T-cell (primary cell): ENCODE measurements around the gene OTUD6A. TPM values are rescaled to one million over a fixed set of nuclear protein-coding genes. Genes with fewer than 3 reads are reported as not detected.
A peak's percentile ranks its signal among the peaks of the same experiment; 100 is the strongest.

Source experiments
- ATAC-seq, 4 experiments: fragments of 200-7000 bp in 3 of 4; fragments of 150-1000 bp in 1 of 4; cut with Tn5 transposase; replicated peaks in 1 of 4; 1 replicate in 3 of 4; 2 replicates in 1 of 4; pipeline ENCODE4 v1.10.0; 2021; ENCODE audit warnings: moderate library complexity in 3 of 4, mild to moderate bottlenecking in 2 of 4, moderate number of reproducible peaks in 1 of 4
- CTCF ChIA-PET, 2 donors: fragments of 300-600 bp; sonication (Branson Sonifier 250); formaldehyde crosslinking; loops; one replicate each; lab custom pipeline; 2022; ENCODE audit warnings: antibody characterized with exemption in 2 of 2; lab: Charles Lee
- POLR2A ChIA-PET, 2 donors: fragments of 300-600 bp; sonication (Branson Sonifier 250); formaldehyde crosslinking; loops; one replicate each; lab custom pipeline; 2022; ENCODE audit warnings: antibody characterized with exemption in 2 of 2; lab: Charles Lee
- DNase-seq, 35 experiments: peaks; one replicate each; pipeline versions ENCODE4 v3.0.0 to v3.0.0-alpha.2; 2013 to 2023
- H3K27ac ChIP-seq: one replicate; pipeline ENCODE4 v1.5.1; 2013; ENCODE audit warnings: low read length
- H3K27me3 ChIP-seq, 2 experiments: replicated peaks in 1 of 2; 1 replicate in 1 of 2; 2 replicates in 1 of 2; pipeline versions ENCODE4 v1.6.1 to v1.7.0; 2013; ENCODE audit warnings: low read length in 1 of 2, mixed read lengths in 1 of 2; ENCODE audit not compliant: control insufficient read depth in 2 of 2, insufficient read depth in 2 of 2; ENCODE audit errors: extremely low read depth in 1 of 2
- H3K36me3 ChIP-seq, 2 donors: 1 replicate in 1 of 2; 2 replicates in 1 of 2; pipeline versions ENCODE4 v1.6.1 to v1.7.0; 2013; ENCODE audit warnings: low read length in 1 of 2; ENCODE audit not compliant: control insufficient read depth in 2 of 2, insufficient read depth in 1 of 2; ENCODE audit errors: extremely low read depth in 1 of 2
- H3K4me1 ChIP-seq, 2 experiments: 1 replicate in 1 of 2; 2 replicates in 1 of 2; pipeline versions ENCODE4 v1.6.1 to v1.7.0; 2013; ENCODE audit warnings: low read length in 2 of 2, mixed read lengths in 1 of 2; ENCODE audit not compliant: insufficient read depth in 2 of 2, control insufficient read depth in 1 of 2; ENCODE audit errors: extremely low read depth in 1 of 2
- H3K4me3 ChIP-seq, 2 donors: 1 replicate in 1 of 2; 2 replicates in 1 of 2; pipeline versions ENCODE4 v1.5.1 to v1.7.0; 2013; ENCODE audit warnings: mild to moderate bottlenecking in 2 of 2, low read length in 1 of 2, moderate library complexity in 1 of 2; ENCODE audit not compliant: control insufficient read depth in 1 of 2; ENCODE audit errors: extremely low read depth in 1 of 2
- H3K9me3 ChIP-seq: 2 replicates; pipeline ENCODE4 v1.7.0; 2013
- H3K27ac Mint-ChIP-seq, 2 donors: one replicate each; pipeline ENCODE4 v1.8.0; 2020 to 2021; ENCODE audit warnings: mild to moderate bottlenecking in 2 of 2, mixed read lengths in 2 of 2
- H3K27me3 Mint-ChIP-seq, 2 donors: one replicate each; pipeline ENCODE4 v1.8.0; 2021 to 2022; ENCODE audit warnings: mixed read lengths in 2 of 2
- H3K36me3 Mint-ChIP-seq: one replicate; pipeline ENCODE4 v1.8.0; 2021; ENCODE audit warnings: mixed read lengths
- H3K4me1 Mint-ChIP-seq, 3 donors: one replicate each; pipeline ENCODE4 v1.8.0; 2020 to 2022; ENCODE audit warnings: mixed read lengths in 3 of 3, mild to moderate bottlenecking in 1 of 3
- H3K4me3 Mint-ChIP-seq, 3 donors: one replicate each; pipeline ENCODE4 v1.8.0; 2020 to 2022; ENCODE audit warnings: mild to moderate bottlenecking in 3 of 3, mixed read lengths in 3 of 3, moderate library complexity in 3 of 3
- H3K9me3 Mint-ChIP-seq, 3 donors: one replicate each; pipeline ENCODE4 v1.8.0; 2020 to 2022; ENCODE audit warnings: mixed read lengths in 3 of 3
- WGBS: methylation state at CpG from one replicate; pipeline ENCODE4 v1.1.5; 2013; ENCODE audit warnings: missing lambda C conversion rate; ENCODE audit not compliant: insufficient coverage; 5-methylcytosine and 5-hydroxymethylcytosine counted together
- total RNA-seq, 35 experiments: library from RNA in 6 of 35; stranded (reverse) in 6 of 35; fragments of 120-200 nt in 1 of 35; gene quantifications; one replicate each; pipeline versions ENCODE4 v1.2.1 to v1.2.4 and lab custom pipeline; 2013 to 2026

Gene OTUD6A
- total RNA-seq (not detected), total RNA-seq (lab: John Stamatoyannopoulos, UW) (0 to 0.06 (median 0) reads per million in 29 experiments)
- total RNA-seq (2013), result not detected

GRCh38 chrX:70062076-70062475, at the start of gene OTUD6A:
OTUD6A (plus strand) TSS chrX:70062457; CDS start chrX:70062525, 68 bp downstream.
- H3K4me1 ChIP-seq, result no peaks in the 10 kb centered on the region
- Mint-ChIP-seq H3K4me3 (no peak within 1 kb of the TSS), H3K9me3 (no peaks in the 10 kb centered on the region), H3K27ac (no peak within 1 kb of the TSS), H3K36me3 (no peaks in the 10 kb centered on the region), H3K27me3 (peaks cover 2 to 32% of the 10 kb centered on the region in 2 donors), H3K4me1 (no peaks in the 10 kb centered on the region)
- DNase-seq, result no peak
- ChIA-PET CTCF (no interaction called here), POLR2A (no interaction called here)
- H3K27ac ChIP-seq, result no peak within 1 kb of the TSS
- 60% methylated on average over 1 of the region's 14 CpGs for WGBS
- H3K4me3 ChIP-seq, result no peak within 1 kb of the TSS
- H3K36me3 ChIP-seq, result no peaks in the 10 kb centered on the region
- no peaks in the 10 kb centered on the region for H3K27me3 ChIP-seq
- ATAC-seq, result no peak
- no peaks in the 10 kb centered on the region for H3K9me3 ChIP-seq

GRCh38 chrX:70012756-70013155, 49.5 kb upstream of the OTUD6A start:
- peaks cover 0 to 12% of the 10 kb centered on the region in 2 experiments for H3K27me3 ChIP-seq
- no peak for DNase-seq
- H3K36me3 Mint-ChIP-seq, result no peaks in the 10 kb centered on the region
- no peak overlapping the region for H3K27ac Mint-ChIP-seq
- H3K4me1 ChIP-seq, result peaks cover 2 to 6% of the 10 kb centered on the region in 2 experiments
- CTCF ChIA-PET, result interaction anchor here in 1 of 2 donors (1.3 kb wide), 1 partner anchor 17 kb away, joined by 6 read pairs; no protein-coding TSS in a partner anchor
- H3K4me3 ChIP-seq, result no peak overlapping the region
- no peak overlapping the region for H3K4me3 Mint-ChIP-seq
- no peaks in the 10 kb centered on the region for H3K36me3 ChIP-seq
- peaks cover 19 to 47% (median 21%) of the 10 kb centered on the region in 3 donors for H3K4me1 Mint-ChIP-seq
- H3K27ac ChIP-seq, result no peak overlapping the region
- peaks cover 0 to 25% of the 10 kb centered on the region in 2 donors for H3K27me3 Mint-ChIP-seq
- POLR2A ChIA-PET, result no interaction called here
- no peaks in the 10 kb centered on the region for H3K9me3 ChIP-seq
- no peak for ATAC-seq
- WGBS, result 71% methylated on average over 4 of the region's 4 CpGs
- no peaks in the 10 kb centered on the region for H3K9me3 Mint-ChIP-seq

- no peak overlapping the region for H3K27ac ChIP-seq
- H3K36me3 ChIP-seq, result no peaks in the 10 kb centered on the region
- peaks cover 0 to 25% of the 10 kb centered on the region in 2 donors for H3K27me3 Mint-ChIP-seq
- H3K36me3 Mint-ChIP-seq, result no peaks in the 10 kb centered on the region
- no peak overlapping the region for H3K4me3 ChIP-seq
- peaks cover 2 to 6% of the 10 kb centered on the region in 2 experiments for H3K4me1 ChIP-seq
- H3K27me3 ChIP-seq, result peaks cover 0 to 12% of the 10 kb centered on the region in 2 experiments
- H3K4me3 Mint-ChIP-seq, result no peak overlapping the region
- peaks cover 19 to 48% (median 21%) of the 10 kb centered on the region in 3 donors for H3K4me1 Mint-ChIP-seq
- no peak for ATAC-seq
- CTCF ChIA-PET, result interaction anchor here in 1 of 2 donors (1.3 kb wide), 1 partner anchor 16 kb away, joined by 6 read pairs; no protein-coding TSS in a partner anchor
- POLR2A ChIA-PET, result no interaction called here
- DNase-seq, result no peak
- no peaks in the 10 kb centered on the region for H3K9me3 ChIP-seq
- no peaks in the 10 kb centered on the region for H3K9me3 Mint-ChIP-seq
- H3K27ac Mint-ChIP-seq, result no peak overlapping the region
- WGBS, result no CpG with 5 or more reads among the region's 5 CpGs
These were observed 48.5 kb upstream of the OTUD6A start for GRCh38 chrX:70013466-70014381.

GRCh38 chrX:70016513-70016912, 45.7 kb upstream of the OTUD6A start:
- H3K27me3 ChIP-seq, result peaks cover 0 to 12% of the 10 kb centered on the region in 2 experiments
- peaks cover 2 to 6% of the 10 kb centered on the region in 2 experiments for H3K4me1 ChIP-seq
- Mint-ChIP-seq H3K9me3 (no peaks in the 10 kb centered on the region), H3K36me3 (no peaks in the 10 kb centered on the region), H3K4me1 (peaks cover 19 to 45% (median 21%) of the 10 kb centered on the region in 3 donors), H3K27me3 (peaks cover 0 to 23% of the 10 kb centered on the region in 2 donors), H3K27ac (peak overlapping the region; percentile 4 to 83), H3K4me3 (peak overlapping the region in 2 of 3 donors; percentile 1 to 28)
- H3K36me3 ChIP-seq, result no peaks in the 10 kb centered on the region
- peak; percentile 34 to 81 (median 58) for ATAC-seq
- no CpG with 5 or more reads among the region's 2 CpGs for WGBS
- no peak overlapping the region for H3K27ac ChIP-seq
- ChIA-PET POLR2A (no interaction called here), CTCF (interaction anchor here in 1 of 2 donors (0.6 kb wide), 1 partner anchor 36 kb away, joined by 4 read pairs; no protein-coding TSS in a partner anchor)
- no peak overlapping the region for H3K4me3 ChIP-seq
- no peak for DNase-seq
- no peaks in the 10 kb centered on the region for H3K9me3 ChIP-seq

- Mint-ChIP-seq H3K27me3 (peaks cover 0 to 18% of the 10 kb centered on the region in 2 donors), H3K9me3 (no peaks in the 10 kb centered on the region), H3K4me1 (peaks cover 15 to 41% (median 17%) of the 10 kb centered on the region in 3 donors), H3K27ac (no peak overlapping the region), H3K36me3 (no peaks in the 10 kb centered on the region), H3K4me3 (no peak overlapping the region)
- no peak overlapping the region for H3K27ac ChIP-seq
- no peaks in the 10 kb centered on the region for H3K27me3 ChIP-seq
- no peaks in the 10 kb centered on the region for H3K9me3 ChIP-seq
- ChIA-PET CTCF (no interaction called here), POLR2A (no interaction called here)
- H3K4me1 ChIP-seq, result peaks cover 0 to 6% of the 10 kb centered on the region in 2 experiments
- no peak overlapping the region for H3K4me3 ChIP-seq
- ATAC-seq, result no peak
- no peaks in the 10 kb centered on the region for H3K36me3 ChIP-seq
- DNase-seq, result no peak
- WGBS, result no CpG with 5 or more reads among the region's 4 CpGs
These were observed 39.6 kb upstream of the OTUD6A start for GRCh38 chrX:70022616-70023015.

GRCh38 chrX:70025464-70025863, 36.8 kb upstream of the OTUD6A start:
- H3K4me3 Mint-ChIP-seq, result peak overlapping the region in 1 of 3 donors; percentile 2
- no peaks in the 10 kb centered on the region for H3K36me3 Mint-ChIP-seq
- H3K9me3 Mint-ChIP-seq, result no peaks in the 10 kb centered on the region
- Histone ChIP-seq H3K9me3 (no peaks in the 10 kb centered on the region), H3K36me3 (no peaks in the 10 kb centered on the region), H3K27ac (no peak overlapping the region), H3K27me3 (no peaks in the 10 kb centered on the region), H3K4me3 (no peak overlapping the region), H3K4me1 (peaks cover 0 to 16% of the 10 kb centered on the region in 2 experiments)
- POLR2A ChIA-PET, result no interaction called here
- H3K27me3 Mint-ChIP-seq, result peaks cover 0 to 24% of the 10 kb centered on the region in 2 donors
- peaks cover 23 to 57% (median 23%) of the 10 kb centered on the region in 3 donors for H3K4me1 Mint-ChIP-seq
- no peak for DNase-seq
- WGBS, result no CpG with 5 or more reads among the region's 1 CpG
- ATAC-seq, result no peak
- CTCF ChIA-PET, result interaction anchor here in 1 of 2 donors (1.3 kb wide), 1 partner anchor 108 kb away, joined by 4 read pairs; no protein-coding TSS in a partner anchor
- H3K27ac Mint-ChIP-seq, result peak overlapping the region; percentile 41 to 78
